SIG-M5 treated with dmso at 0.1 percent for 504 hours (cell line): ENCODE measurements around the gene A1BG.

Experiments used
- DNase-seq: peaks from one replicate; lab custom pipeline; 2025; ENCODE audit not compliant: unreplicated experiment; lab: John Stamatoyannopoulos, UW

Gene A1BG

GRCh38 chr19:58352760-58353671 lies at the start of gene A1BG:
Gene A1BG, minus strand, starts transcription at chr19:58353492. Its CDS starts 55 bp downstream, at chr19:58353437.
- DNase-seq: no peak

DNA sequence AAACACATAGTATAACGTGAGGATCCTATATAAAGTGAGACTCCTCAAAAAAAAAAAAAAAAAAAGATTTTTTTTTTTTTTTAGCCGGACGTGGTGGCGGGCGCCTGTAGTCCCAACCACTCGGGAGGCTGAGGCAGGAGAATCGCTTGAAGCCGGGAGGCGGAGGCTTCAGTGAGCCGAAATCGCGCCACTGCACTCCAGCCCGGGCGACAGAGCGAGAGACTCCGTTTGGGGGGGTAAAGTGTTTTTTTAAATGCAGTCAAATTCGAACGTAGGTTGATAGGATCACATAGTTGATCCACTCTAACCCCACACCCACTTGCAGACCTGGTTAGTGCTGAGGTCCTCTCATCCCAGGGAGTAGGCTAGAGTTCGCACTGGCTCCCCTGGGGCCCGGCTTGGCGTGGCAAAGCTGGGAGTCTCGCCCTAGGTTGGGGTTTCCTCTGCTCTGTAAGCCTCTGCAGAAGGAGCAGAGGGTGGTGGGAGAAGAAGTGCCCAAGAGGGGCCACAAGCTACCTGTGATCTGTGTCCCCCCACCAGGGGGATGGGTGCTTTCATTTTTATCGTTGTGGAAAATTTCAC lies 48.6 kb upstream of the A1BG start:
- DNase-seq: no peak

DNA sequence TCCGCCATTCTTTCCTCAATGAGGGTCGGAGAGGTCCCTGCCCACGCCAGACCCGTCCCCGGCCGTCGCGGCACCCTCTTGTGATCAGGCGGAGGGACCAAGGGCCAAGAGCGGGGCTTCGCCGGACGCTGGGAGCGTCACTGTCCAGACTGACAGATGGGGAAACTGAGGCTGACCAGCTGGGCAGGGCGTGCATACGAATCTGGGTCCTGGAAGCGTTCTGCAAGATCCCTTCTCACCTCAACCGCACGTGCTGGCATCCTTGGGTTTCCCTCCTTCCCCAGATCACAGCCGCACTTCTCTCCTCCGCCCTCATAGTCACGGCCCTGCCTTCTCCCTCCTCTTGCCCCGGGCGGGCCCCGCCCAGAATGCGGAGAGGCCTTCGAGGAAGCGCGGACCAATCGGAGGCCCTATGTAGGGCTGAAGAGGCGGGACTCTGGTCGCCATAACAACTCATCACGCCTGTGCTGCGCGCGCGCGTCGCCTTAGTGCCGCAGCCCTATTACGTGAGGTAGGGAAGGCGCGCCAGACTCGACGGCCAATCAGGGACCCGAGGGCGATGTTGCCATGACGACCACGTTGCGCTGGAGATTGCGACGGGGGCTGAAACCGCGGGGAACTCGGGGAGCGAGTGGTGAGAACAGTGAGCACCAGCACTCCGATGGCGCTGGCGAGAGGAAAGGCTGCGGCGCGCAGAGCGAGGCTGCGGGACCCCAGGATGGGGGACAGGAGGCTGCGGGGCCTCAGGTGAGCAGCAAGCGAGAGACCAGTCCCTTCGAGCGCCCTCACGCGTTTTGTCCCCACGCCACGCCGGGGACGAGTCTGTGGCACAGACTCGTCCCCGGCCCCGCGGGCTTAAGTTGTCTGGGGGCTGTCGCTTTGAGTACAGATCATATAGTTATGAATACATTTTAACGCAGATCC lies 47.9 kb upstream of the A1BG start:
- peak; percentile 97 for DNase-seq

GRCh38 chr19:58400316-58400915 lies 47.1 kb upstream of the A1BG start:
- DNase-seq: no peak

DNA sequence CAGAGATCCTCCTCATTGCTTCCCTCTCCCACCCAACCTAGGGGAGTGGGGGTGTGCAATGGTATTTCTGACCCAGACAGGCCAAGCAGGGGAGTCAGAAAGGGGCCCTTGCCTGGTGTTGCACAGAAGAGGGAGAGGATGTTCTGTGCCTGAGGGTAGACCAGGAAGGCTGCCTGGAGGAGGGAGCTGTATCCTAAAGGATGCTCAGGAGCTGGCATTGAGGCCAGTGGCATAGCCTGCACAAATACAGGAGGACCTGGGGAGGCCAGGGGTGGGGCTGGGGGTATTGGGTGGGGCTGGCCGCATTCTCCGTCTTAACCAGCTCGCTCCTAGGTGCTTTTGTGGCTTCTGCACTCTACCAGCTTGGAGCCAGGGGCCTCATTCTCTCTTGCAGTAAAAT lies 46.6 kb upstream of the A1BG start:
- DNase-seq: no peak

GRCh38 chr19:58398545-58398944 lies 45.3 kb upstream of the A1BG start:
- no peak for DNase-seq

GRCh38 chr19:58398087-58398486 lies 44.8 kb upstream of the A1BG start:
- no peak for DNase-seq

DNA sequence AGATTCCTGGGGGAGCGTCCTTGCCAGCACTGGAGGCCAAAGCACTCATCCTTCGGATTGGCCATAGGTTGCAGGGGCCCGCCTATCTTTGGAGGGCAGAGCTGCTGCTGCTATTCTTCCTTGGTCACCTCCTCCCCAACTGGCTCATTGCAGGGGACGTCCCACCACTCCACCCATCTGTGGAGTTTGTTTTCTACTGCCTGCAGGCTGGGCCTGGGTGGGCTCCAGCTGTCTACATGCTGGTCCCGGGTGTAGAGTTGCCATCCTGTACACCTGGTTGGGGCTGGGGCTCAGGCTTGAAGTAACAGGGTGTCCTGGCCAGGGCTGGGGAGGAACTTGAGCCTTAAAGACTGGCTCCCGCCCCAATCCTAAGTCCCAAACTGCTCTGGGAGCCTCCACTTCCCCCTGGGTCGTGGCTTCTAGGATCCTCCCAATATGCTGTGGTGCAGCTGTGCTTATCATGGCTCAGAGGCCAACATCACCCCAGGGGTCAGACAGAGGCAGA lies 44.3 kb upstream of the A1BG start:
- no peak for DNase-seq

DNA sequence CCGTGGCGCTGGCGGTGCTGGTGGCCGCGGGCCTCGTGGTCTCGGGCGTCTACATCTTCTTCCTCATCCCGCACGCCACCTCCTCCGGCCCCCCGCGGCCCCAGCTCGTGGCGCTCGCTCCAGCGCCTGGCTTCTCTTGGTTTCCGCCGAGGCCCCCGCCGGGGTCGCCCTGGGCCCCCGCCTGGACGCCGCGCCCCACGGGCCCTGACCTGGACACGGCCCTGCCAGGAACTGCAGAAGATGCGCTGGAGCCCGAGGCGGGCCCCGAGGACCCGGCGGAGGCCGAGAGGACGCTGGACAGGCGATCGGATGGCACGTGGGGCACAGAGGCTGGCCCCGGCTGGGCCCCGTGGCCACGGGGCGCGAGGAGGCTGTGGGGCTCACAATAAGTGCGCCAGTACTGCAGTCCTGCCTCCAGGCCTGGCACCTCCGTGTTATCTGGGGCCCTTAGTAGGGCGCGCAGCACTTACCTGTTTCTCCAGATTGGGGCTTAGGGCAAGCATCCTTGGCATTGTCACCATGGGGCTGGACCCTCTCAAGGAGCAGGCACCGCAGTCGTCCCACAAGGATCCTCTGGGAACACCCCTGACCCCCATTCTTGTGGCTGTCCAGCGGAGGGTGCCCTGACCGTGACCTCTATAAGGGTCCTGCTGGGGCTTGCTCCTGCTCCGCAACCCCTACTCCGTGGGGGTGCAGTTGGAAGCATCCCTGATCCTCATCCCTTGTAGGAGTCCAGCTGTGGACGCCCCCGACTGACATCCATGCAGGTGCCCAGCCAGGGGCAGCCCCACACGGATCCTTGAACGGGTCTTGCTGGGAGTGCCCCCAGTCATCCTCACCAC lies 43.6 kb upstream of the A1BG start:
- DNase-seq: no peak

DNA sequence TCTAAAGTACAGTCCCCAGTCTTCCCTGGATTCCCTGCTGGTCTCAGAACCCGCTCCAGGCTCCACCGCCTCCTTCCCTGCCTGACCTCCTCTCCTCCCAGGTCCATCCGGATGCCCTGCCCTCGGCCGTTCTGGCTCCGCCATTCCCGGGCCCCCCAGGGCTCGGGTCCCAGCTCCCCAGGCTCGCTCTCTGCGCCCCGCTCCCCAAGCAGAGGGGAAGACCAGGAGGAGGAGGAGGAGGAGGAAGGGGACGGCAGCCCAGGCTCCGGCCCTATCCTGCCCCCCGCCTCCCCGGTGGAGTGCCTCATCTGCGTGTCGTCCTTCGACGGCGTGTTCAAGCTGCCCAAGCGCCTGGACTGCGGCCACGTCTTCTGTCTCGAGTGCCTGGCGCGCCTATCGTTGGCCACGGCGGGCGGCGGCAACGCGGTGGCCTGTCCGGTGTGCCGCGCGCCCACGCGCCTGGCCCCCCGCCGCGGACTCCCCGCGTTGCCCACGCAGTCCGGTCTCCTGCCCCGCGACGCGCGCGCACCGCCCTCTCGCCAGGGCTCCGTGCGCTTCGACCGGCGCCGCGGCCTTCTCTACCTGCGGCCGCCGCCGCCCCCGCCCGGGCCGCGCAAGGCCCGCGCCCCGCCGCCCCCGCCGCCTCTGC lies 42.8 kb upstream of the A1BG start:
- no peak for DNase-seq

DNA sequence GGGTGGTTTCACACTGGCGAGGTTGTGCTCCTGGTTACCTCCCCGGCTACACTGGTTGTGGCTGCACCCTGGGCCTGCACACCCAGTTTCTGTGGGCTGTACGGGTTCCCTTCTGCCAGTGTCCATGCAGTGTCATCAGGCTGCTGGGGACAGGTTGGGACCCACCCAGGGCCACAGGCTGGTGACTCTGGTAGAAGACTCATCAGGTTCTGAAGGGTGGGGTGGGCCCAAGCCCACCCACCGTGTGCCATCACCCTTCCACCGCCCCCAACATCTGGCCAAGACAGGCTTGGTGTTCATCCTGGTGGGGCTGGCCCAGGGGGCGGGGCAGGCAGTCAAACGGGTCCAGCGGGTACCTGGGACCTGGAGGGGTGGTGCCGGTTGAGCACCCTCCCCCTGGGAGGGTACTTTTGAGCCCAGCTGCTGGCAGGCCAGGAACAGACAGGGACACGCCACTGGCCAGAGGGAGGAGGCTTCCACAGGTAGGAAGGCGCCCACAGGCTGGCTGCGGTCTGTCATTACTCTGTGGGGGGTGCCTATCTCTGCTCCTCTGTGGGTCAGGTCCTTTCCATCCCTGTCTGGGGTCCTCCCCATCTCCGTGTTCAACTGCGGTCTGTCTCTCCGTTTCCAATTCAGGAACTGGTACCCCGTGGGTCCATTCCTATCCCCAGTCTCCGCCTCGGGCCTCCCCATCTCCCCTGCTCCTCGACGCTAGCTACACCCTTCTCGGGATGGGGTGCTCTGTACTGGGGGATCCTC lies 42.1 kb upstream of the A1BG start, which contains the start of gene RNF225:
TSS of gene RNF225 (plus strand) at position 437 of the 759 bp plus-strand sequence. CDS start 434 bp downstream, outside the sequence.
- peak; percentile 19 for DNase-seq

DNA sequence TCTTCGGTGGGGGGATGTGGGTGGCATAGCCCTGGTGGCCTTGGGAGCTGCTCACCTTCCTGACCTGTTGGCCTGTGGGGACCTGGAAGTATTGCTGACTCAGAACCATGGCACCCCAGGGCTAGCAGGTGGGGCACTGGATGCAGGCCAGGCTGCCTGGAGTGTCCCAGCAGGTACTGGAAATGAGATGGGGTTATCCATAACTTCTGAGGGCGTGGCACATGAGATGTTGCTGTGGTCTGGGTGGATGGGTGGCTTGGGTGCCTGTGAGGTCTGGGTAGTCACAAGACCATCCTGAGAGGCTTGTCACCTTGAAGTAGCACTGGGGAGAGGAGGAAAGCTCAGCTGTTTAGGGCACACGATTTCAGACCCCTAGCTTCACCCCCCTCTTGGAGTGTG lies 41.5 kb upstream of the A1BG start:
- DNase-seq: no peak

- no peak for DNase-seq
These were observed 40.4 kb upstream of the A1BG start for GRCh38 chr19:58393725-58394033.

- no peak for DNase-seq
These were observed 39.8 kb upstream of the A1BG start for GRCh38 chr19:58392945-58393724.

DNA sequence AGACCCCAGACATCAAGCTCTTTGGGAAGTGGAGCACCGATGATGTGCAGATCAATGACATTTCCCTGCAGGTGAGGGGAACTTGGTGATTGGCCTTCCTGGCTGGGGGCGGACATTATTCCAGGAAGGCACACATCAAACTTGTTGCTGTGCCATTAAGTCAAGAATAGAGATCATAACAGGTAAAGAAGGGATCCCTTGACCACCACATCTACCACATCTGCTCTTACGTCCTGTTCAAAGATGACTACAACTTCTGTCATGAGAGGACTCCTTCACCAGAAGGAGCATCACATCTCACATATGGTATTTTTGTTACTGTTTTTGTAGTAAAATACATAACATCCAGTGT lies 34.9 kb upstream of the A1BG start:
- DNase-seq: no peak

GRCh38 chr19:58387338-58388174 lies 34.3 kb upstream of the A1BG start:
- DNase-seq: peak; percentile 14
